ENCODE data around the gene APOL5.

Gene APOL5

DNA sequence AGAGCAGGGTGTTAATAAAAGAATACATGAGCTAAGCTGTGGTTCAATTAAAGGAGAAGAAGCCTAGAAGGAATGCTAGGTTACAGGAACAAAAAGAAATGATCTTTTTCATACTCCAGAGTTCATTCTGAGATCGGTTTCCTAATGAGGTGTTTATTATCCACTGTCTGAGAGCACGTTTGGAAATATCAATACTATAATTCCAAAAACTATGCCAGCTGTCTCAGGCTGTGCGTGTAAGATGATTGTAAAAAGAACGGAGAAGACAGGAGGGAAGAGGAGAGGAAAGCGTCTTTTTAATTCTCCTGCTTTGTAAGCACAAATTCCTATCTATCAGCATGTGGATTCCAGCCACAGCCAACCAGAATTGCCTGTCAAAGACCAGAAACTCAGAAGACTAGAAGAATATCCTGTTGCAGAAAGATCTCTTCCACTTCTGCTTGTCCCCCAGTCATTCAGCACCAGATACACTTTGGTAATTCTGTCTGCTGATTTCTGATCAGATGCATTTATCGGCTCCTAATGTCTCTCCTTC, 25.7 kb downstream of the APOL5 start:
- DNase-seq, result no peak

- no peak for DNase-seq
These were observed 28.6 kb downstream of the APOL5 start for GRCh38 chr22:35746248-35746647.

DNA sequence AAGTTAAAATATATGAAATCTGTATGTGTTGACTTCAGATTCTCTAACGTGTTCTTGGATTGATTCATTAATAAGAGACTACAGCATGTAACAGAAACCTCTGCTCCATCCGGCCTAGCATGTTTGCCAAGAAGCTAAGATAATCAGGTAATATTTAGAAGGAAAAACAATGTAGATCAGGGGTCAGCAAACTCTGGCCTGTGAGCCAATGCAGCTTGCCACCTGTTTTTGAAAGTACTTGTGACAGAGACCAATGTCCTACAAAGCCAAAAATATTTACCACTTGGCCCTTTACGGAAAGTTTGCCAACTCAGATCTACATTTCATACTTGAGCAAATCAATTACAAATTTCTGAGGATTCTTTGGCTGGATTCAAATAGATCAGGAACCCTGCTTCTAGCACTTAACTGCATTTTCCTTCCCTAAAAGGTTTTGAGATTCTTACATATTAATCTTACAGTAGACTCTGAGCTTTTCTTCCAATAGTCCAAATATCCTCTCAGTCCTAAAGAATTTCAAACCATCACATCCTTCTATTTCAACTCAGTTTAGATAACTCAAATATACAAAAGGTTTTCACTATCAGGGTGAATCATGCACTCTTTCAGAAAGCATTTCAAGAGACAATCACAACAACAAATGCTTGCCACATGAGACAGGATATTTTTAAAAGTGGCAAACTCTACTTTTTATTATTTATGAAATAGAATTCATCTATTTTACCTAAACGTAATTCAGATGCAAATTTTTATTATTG, 29.5 kb downstream of the APOL5 start:
- DNase-seq, result no peak

DNA sequence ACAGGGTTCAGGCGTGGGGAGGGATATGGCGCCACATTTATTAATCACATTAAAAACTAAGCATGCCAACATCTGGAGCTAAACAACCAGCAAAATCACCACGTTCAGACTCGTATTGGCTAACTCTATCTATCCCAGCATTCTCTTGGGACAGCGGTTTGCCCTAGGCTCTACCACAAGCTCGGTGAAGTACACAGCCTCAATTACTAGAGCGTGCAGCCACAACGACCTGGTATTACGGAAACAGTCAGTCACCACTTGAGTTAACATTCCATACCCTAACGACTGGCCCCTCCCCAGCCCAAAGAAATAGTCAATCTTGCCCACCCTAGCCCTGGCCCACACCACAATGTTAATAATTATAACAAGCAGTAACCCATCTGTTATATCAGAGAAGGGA, 32.1 kb downstream of the APOL5 start:
- DNase-seq, result no peak

GRCh38 chr22:35752006-35752862, 34.6 kb downstream of the APOL5 start:
- DNase-seq, result no peak

- no peak for DNase-seq
These were observed 35.2 kb downstream of the APOL5 start for GRCh38 chr22:35752863-35753189.

GRCh38 chr22:35754761-35755160, 37.1 kb downstream of the APOL5 start:
- no peak for DNase-seq

DNA sequence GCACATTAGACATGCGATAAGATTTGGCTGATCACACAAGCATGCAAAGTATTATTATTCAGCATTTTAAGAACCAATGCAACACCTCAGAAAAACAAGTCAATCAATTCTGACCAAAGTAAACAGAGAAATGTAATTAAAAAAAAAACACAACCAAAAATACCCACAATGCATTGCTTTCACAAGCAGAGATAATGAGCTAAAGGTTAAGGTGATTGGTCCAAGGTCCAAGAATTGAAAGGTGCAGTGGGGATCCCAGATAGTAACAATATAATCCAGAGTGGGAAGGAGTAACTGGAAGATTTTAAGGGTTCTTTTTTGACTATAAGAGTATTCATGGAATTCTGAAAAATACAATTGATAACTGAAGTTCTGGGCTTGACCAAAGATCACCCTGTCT, 39.0 kb downstream of the APOL5 start:
- no peak for DNase-seq

DNA sequence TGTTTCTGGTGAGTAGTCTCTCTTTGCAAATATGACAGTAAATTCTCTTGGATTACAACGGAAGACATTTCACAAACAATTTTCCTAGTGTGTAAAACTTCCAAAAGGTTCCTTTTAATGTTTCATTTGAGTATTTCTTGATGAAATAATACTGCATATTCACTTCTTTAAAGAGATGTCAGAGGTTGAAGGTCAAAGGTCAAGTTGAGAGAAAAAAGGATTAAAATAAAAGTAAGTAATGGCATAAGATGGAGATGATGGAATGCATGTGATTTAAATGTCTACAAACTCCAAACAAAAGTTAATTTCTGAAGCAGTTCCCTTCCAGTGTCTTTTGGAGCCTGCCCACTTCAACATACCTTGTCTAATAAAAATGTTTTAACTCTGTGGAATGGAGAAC, 40.7 kb downstream of the APOL5 start:
- DNase-seq, result no peak

GRCh38 chr22:35761037-35761436, 43.4 kb downstream of the APOL5 start:
- no peak for DNase-seq

DNA sequence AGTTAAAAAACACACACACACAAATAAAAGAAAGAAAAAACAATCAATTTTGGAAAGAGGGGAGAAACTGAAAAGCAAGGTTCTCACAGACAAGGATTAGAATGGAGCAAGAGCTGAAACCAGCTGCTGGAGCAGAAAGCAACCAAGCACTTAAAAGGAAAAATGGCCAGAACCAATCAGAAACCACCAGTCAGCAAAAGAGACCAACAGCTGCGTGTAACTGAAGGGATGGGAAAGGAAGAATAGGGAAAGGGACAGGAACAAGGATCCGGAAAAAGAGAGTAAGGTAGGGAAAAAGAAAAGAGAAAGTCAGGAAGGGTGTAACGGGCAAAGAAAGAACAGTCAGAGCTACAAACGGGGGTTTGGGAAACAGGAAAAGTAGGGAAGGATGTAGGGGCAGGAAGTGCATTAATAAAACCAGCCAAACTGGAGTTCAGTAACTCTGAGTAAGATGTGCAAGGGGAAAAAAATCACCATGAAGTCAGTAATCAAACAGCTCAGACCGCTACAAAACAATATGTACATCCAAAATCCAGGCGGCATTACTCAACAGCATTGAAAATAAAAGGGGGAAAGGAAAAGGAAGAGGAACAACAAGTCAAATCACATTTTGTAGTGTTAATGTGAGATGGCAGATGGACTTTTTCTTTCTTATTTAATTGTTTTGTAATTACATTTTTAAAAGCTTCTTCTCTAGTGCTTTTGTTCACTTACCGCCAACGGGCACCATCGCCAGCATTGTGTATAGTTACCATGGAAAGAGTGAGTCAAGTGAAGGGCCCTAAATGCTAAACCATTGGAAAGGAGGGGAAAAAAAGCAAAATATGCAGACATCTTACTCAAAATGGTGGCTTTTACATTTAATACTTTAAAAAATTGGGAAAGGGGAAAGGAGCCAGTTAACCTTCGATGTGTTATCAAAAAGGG, 49.2 kb downstream of the APOL5 start:
- DNase-seq, result no peak

DNA sequence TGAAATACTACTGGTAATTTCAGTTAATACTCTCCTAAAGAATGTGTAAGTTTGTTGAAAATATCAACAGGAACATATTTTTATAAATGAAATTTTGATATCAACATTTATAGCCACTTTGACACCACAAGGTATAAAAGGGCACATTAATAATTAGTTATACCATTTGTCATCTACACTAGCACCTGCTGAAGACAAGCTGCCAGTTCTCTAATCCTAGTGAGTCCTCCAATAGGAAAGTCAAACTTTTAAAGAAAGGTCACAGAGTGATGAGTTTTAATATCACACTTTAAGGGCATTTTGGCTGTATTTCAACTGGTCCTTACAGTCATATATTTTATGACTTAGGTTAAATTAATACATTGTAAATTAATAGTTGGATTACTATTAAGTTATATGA, 52.3 kb downstream of the APOL5 start:
- DNase-seq, result no peak

GRCh38 chr22:35775339-35775738, 57.7 kb downstream of the APOL5 start:
- no peak for DNase-seq

- no peak for DNase-seq
These were observed 59.8 kb downstream of the APOL5 start for GRCh38 chr22:35777335-35777975.
